CD4-positive, alpha-beta T cell treated with Interleukin-1 beta for 1 hour (primary cell): ENCODE data around the gene LGR4.
"Not testable (repeated sequence)": the region's sequence is repeated elsewhere in the genome, so short reads cannot be mapped to it uniquely, and the experiment has no call there.

Source experiments
- DNase-seq, 2 donors: peaks; one replicate each; pipeline ENCODE4 v3.0.0-alpha.2; 2020 to 2022

The LGR4 gene

GRCh38 chr11:27458182-27458581 lies 14.4 kb downstream of the LGR4 start:
- DNase-seq, result no peak

GRCh38 chr11:27456795-27457329 lies 15.7 kb downstream of the LGR4 start:
- no peak for DNase-seq

GRCh38 chr11:27456140-27456794 lies 16.3 kb downstream of the LGR4 start:
- no peak for DNase-seq

- no peak for DNase-seq
Observed at GRCh38 chr11:27455667-27456066, 16.9 kb downstream of the LGR4 start.

GRCh38 chr11:27453701-27454100 lies 18.9 kb downstream of the LGR4 start:
- no peak for DNase-seq

- DNase-seq, result no peak
Observed at GRCh38 chr11:27452147-27452546, 20.4 kb downstream of the LGR4 start.

- DNase-seq, result no peak
Observed at GRCh38 chr11:27451244-27451965, 21.2 kb downstream of the LGR4 start.

GRCh38 chr11:27448184-27448540 lies 24.4 kb downstream of the LGR4 start:
- DNase-seq, result not testable (repeated sequence)

- no peak for DNase-seq
Observed at GRCh38 chr11:27447288-27448183, 25.1 kb downstream of the LGR4 start.

- no peak for DNase-seq
Observed at GRCh38 chr11:27445625-27446024, 27.0 kb downstream of the LGR4 start.

- DNase-seq, result no peak
Observed at GRCh38 chr11:27444801-27445215, 27.8 kb downstream of the LGR4 start.

GRCh38 chr11:27443746-27444507 lies 28.7 kb downstream of the LGR4 start:
- no peak for DNase-seq

GRCh38 chr11:27443227-27443626 lies 29.4 kb downstream of the LGR4 start:
- DNase-seq, result no peak

GRCh38 chr11:27440090-27440489 lies 32.5 kb downstream of the LGR4 start:
- DNase-seq, result no peak

GRCh38 chr11:27438595-27438981 lies 34.0 kb downstream of the LGR4 start:
- no peak for DNase-seq

- DNase-seq, result no peak
Observed at GRCh38 chr11:27437829-27438594, 34.6 kb downstream of the LGR4 start.

- DNase-seq, result no peak
Observed at GRCh38 chr11:27436916-27437315, 35.7 kb downstream of the LGR4 start.

GRCh38 chr11:27433742-27434141 lies 38.8 kb downstream of the LGR4 start:
- DNase-seq, result no peak

- DNase-seq, result no peak
Observed at GRCh38 chr11:27431808-27432207, 40.8 kb downstream of the LGR4 start.

GRCh38 chr11:27429761-27430393 lies 42.7 kb downstream of the LGR4 start:
- DNase-seq, result no peak
